ENCODE results near the gene LRRC3B. TPM values are rescaled to one million over a fixed set of nuclear protein-coding genes. Genes with fewer than 3 reads are reported as not detected.

Gene LRRC3B
- total RNA-seq, result not detected in 2 replicates

GRCh38 chr3:26622621-26623418, at the start of gene LRRC3B:
Gene LRRC3B, plus strand, starts transcription at chr3:26622772. Its CDS starts 86,901 bp downstream, at chr3:26709673.

Measured in nasal cavity respiratory epithelium epithelial cell of viscerocranial mucosa (primary cell).